ENCODE measurements around the gene NLRP4.

The NLRP4 gene, protein sequence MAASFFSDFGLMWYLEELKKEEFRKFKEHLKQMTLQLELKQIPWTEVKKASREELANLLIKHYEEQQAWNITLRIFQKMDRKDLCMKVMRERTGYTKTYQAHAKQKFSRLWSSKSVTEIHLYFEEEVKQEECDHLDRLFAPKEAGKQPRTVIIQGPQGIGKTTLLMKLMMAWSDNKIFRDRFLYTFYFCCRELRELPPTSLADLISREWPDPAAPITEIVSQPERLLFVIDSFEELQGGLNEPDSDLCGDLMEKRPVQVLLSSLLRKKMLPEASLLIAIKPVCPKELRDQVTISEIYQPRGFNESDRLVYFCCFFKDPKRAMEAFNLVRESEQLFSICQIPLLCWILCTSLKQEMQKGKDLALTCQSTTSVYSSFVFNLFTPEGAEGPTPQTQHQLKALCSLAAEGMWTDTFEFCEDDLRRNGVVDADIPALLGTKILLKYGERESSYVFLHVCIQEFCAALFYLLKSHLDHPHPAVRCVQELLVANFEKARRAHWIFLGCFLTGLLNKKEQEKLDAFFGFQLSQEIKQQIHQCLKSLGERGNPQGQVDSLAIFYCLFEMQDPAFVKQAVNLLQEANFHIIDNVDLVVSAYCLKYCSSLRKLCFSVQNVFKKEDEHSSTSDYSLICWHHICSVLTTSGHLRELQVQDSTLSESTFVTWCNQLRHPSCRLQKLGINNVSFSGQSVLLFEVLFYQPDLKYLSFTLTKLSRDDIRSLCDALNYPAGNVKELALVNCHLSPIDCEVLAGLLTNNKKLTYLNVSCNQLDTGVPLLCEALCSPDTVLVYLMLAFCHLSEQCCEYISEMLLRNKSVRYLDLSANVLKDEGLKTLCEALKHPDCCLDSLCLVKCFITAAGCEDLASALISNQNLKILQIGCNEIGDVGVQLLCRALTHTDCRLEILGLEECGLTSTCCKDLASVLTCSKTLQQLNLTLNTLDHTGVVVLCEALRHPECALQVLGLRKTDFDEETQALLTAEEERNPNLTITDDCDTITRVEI

DNA sequence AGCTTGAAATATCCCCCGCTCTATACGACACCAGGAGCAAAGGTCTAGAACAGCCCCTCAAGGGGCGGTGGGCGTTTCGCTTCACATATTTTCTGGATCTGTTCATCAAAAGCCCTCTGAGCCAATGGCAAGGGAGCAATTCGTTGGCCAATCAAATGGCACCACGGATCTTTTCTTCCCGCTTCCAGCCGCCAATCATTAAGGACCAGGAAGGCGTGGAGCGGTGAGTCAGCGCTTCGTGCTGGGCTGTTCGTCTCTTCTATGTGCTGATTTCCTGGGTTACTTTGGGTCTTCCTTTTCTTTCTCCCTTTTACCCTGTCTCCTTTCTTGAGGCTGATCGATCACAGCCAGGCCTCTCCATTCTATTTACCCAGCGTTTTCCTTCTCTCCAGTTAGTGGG is at the start of gene NLRP4:
NLRP4 (plus strand) TSS at position 201 of the 400 bp plus-strand sequence. CDS start 15,541 bp downstream, outside the sequence.
- no peak for DNase-seq

DNA sequence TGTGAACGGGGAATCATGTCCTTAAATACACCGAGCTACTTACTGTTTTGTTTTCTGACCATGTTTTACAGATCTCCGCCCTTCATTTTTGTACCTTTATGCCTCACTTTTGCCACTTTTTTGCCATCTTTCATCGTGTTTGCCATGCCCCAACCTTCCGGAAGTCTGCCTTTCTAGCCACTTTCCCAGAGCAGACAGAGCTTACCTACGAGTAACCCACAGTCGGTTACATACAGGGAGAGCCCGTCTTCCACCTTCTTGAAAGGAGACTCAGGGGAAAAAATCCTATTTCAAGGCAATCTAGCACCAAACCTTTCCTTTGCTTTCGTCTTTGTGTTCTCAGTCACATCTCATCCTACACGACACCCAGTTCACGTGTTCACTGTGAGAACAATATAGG is 41.3 kb upstream of the NLRP4 start:
- no peak for DNase-seq

DNA sequence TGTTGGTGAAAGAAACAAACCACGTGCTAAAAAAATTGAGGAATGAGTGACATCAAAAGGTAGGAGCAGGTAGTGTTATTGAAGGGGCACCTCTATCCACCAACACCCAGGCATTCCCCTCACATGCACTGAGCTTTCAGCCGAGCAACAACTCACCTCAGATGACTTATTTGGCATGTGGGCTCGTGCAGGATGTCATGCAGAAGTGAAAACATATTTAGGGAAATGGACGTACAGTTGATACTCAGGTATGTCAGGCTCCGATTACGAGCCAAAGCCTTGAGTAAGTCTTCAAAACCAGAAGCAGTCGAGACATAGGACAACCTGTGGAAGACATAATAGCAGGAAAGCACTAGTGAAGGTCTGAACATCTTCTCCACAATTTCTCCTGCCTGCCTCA is 34.9 kb upstream of the NLRP4 start:
- no peak for DNase-seq

DNA sequence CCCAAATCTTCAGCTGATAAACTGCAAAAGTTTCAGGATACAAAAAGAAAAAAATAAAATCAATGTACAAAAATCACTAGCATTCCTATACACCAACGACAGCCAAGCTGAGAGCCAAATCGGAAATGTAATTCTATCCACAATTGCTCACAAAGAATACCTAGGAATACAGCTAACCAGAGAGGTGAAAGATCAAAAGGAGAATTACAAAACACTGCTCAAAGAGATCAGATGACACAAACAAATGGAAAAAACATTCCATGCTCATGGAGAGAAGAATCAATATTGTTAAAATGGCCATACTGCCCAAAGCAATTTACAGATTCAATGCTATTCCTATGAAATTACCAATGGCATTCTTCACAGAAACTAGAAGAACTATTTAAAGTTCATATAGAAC is 34.1 kb upstream of the NLRP4 start:
- no peak for DNase-seq

DNA sequence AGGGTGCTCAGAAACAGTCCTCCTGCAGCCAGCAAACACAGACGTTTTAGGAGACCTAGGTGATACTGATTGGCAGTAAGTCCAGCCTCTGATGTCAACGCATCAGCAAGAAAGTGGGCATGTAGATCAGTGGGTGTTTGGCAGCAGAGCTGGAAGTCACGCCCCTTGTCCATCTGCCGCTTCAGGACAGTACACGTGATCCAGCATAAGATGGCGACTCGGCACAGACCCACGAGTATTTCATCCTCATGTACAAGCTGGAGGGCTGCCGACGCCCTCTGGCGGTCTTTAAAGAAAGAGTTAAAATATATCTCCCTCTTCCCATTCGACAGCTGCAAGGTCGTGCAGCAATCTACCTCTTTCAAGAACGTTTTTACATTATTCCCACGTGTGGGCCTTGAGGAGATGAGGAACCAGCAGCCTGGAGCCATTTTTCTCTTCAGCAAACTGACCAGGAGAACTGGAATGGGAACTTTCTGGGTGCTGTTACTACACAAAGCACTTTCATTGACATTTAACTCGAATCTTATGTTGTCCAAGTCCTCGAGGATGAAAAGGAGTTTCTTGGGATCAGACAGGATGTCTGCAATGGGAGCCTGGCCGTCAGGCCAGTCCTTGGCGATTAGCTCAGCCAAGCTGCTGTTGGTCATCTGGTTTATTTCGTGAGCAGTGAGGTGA is 26.8 kb upstream of the NLRP4 start:
- no peak for DNase-seq

DNA sequence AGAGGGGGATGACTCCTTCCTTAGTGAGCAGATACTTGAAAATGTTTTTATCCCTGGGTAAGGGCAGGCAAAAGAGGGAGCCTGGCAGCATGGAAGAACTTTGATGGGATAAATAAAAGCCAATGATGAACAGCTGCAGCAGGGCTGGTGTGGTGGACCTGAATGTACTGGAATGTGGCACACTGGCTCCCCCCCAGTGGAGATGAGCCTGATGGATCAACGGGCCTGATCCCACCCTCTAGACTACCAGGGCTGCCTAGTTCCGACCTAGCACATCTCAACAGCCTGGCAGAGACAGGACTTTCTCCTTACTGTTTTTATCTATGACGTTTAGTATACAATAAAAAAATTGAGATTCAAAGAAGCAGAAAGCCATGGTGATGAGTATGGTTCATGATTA is 25.0 kb upstream of the NLRP4 start:
- DNase-seq = no peak

DNA sequence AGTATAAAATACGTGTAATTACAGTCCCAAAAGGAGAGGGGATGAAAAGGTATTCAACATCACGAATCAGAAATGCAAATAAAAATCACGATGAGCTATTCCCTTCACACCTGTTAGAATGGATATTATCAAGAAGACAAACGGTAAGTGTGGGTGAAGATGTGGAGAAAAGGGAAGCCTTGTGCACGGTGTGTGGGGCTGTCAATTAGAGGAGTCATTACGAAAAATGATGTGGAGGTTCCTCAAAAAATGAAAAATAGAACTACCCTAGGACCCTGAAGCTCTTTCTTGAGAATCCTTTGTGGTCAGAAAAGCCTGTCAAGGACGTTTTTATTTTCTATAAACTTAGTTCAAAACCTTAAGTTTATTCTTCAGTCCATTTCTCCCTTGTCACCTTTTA is 23.9 kb upstream of the NLRP4 start:
- DNase-seq = no peak

DNA sequence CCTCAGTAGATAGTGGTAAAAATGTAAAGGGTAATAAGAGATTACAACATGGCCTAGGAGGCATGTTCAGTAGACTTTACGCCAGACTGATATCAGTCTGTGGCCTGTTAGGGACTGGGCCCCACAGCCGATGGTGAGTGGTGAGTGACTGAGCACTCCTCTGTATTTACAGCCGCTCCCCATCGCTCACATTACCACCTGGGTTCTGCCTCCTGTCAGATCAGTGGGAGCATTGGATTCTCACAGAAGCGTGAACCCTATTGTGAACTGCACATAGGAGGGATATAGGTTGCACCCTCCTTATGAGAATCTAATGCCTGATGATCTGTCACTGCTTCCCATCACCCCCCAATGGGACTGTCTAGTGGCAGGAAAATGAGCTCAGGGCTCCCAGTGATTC is 22.4 kb upstream of the NLRP4 start:
- DNase-seq = no peak

DNA sequence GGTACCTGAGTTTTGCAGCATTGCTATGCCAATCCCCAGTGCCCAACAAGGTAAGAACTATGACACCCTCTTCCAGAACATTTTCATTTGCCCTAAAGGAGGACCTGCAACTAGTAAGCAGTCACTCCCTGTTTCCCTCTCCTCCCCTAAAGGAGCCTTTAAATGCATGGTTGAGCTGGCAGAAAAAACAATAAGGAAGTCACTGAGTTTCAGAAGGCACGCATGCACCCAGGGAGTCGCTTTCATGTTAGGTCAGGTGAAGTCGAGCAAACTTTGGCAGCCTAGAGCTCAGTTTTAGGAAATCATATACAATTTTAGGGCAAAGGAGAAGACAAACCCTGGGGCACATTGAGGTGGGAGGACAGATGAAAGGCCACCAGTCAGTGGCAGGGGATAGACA is 16.3 kb upstream of the NLRP4 start:
- DNase-seq = no peak

DNA sequence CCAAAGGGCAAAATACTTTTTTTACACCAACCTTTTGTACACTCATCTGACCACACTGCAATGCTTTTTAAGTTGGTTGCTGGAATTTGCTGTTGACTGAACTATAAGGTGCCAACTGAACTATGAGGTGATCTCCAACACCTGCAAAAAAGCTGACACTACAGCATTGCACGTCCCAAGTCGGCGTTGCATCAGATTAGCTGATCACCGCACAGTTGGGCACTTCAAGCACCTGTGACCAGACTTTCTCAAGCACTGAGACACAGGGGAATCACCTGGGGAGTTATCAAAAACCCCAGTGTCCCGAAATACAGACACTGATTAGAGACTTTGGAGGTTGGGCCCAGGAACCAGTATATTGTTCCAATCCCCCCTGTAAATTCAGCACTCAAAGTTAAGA is 5.7 kb upstream of the NLRP4 start:
- no peak for DNase-seq

DNA sequence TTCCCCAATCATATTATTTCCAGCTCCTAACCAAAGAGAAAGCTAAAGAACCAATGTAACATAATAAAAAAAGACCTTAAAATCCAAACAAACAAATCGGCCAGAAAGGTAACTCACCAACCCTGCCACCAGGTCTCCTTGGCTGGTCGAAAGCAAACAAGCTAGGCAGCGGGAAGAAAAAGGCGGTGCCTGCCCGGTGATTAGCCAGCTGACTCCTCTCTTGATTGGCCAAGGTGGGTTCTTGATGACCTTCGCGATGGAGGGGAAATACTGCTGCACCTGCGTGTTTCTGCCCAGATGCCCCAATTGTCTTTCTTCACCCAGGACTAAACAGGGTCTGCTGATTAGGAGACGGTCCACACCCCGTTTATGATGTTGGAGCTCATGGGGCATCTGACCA is 4.5 kb upstream of the NLRP4 start, which contains the start of gene NLRP11:
NLRP11 (minus strand) TSS at position 154 of the 400 bp plus-strand sequence. CDS start 13,825 bp downstream, outside the sequence.
- no peak for DNase-seq

DNA sequence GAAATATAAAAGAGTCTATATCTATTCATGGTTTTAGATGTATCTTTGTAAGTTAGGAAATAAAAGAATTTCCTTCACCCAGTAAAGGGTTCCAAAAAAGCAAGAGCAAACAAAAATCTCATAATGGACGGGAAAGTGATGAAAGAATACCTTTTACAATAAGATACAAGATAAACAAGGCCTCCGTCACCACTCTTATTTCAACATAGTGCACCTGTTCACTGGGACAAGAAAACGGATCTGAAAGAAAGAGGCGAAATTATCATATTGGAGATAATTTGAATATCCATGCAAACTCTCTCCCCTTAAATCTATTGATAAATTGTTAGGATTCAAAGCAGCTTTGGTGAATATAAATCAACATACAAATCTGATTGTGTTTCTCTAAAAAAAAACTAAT is 3.7 kb upstream of the NLRP4 start:
- no peak for DNase-seq

DNA sequence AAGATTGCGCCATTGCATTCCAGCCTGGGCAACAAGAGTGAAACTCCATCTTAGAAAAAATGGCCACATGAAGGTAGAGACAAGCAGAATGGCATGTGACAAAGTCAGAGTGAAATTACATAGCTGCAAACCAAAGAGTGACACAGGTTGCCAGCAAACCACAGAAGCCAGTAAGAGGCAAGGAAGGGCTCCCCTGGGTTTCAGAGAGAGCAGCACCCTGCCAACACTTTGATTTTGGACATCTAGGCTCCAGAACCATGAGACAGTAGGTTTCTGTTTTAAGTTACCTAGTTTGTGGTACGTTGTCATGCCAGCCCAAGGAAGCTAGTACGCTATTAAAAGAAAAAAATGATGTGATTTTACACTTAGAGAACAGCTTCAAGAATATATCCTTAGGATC is 1.9 kb downstream of the NLRP4 start:
- DNase-seq = no peak

DNA sequence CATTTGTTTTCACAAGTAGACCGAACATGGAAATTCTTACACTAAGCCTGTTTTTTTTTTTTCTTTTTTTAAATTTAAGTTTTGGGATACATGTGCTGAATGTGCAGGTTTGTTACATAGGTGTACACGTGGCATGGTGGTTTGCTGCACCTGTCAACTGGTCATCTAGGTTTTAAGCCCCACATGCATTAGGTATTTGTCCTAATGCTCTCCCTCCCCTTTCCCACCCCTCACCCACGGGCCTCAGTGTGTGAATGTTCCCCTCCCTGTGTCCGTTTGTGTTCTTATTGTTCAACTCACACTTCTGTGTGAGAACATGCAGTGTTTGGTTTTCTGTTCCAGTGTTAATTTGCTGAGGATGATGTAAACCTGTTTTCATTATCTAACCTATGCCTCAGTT is 2.6 kb downstream of the NLRP4 start:
- DNase-seq = no peak

DNA sequence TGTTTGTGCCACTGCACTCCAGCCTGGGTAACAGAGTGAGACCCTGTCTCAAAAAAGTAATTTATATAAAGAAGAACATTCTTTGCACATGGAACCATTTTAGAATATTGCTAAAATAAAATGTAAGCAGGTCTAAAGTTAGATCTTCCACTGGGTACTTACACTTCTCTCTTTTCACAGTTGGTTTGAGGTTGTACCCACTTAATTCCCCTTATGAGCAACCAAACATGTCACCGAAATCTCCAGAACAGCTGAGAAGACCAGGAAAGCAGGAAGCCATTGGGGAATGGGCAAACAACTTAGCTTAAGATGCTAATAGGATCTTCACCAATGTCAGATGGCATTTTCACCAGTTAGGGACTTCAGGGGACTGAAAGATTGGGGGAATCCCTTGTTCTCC is 18.8 kb downstream of the NLRP4 start:
- no peak for DNase-seq

DNA sequence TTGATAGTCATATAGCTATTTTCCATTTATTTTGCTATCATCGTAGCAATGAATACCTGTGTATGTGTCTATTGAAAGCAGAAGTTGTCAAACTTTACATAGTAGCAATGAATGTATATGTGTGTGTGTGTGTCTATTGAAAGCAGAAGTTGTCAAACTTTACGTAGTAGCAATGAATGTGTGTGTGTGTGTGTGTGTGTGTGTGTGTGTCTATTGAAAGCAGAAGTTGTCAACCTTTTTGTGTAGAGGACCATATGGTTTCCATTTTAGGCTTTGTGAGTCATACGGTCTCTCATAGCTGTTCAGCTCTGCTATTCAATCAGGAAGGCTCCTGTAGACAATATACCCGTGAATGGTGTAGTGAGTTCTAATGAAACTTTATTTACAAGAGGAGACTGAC is 20.8 kb downstream of the NLRP4 start:
- no peak for DNase-seq

DNA sequence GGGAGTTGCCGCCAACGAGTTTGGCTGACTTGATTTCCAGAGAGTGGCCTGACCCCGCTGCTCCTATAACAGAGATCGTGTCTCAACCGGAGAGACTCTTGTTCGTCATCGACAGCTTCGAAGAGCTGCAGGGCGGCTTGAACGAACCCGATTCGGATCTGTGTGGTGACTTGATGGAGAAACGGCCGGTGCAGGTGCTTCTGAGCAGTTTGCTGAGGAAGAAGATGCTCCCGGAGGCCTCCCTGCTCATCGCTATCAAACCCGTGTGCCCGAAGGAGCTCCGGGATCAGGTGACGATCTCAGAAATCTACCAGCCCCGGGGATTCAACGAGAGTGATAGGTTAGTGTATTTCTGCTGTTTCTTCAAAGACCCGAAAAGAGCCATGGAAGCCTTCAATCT is 21.6 kb downstream of the NLRP4 start:
- no peak for DNase-seq

DNA sequence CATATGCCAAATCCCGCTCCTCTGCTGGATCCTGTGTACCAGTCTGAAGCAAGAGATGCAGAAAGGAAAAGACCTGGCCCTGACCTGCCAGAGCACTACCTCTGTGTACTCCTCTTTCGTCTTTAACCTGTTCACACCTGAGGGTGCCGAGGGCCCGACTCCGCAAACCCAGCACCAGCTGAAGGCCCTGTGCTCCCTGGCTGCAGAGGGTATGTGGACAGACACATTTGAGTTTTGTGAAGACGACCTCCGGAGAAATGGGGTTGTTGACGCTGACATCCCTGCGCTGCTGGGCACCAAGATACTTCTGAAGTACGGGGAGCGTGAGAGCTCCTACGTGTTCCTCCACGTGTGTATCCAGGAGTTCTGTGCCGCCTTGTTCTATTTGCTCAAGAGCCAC is 22.1 kb downstream of the NLRP4 start:
- DNase-seq = no peak

DNA sequence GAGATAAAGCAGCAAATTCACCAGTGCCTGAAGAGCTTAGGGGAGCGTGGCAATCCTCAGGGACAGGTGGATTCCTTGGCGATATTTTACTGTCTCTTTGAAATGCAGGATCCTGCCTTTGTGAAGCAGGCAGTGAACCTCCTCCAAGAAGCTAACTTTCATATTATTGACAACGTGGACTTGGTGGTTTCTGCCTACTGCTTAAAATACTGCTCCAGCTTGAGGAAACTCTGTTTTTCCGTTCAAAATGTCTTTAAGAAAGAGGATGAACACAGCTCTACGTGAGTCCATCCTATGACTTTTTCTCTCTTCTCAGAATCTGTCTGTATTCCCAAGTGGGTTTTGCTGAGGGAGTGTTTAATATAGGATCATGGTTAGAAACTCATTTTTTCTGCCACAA is 22.6 kb downstream of the NLRP4 start:
- no peak for DNase-seq

DNA sequence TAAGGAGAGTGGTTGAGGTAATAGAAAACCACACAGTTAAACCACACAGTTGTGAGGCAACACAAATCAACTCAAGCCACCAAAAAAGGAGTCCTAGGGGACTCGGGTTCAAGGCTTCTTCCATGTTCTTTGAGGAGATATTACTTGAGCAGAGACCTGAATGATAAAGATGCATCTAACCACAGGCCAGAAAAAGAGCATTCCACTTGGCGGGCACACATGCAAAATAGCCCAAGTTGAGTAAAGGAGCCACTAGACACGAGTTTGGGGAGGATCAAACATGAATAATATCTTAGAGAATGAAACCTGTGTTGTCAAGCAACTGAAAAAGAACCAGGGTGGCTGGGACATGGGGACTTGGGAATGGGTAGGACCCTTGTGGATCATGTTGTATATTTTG is 30.2 kb downstream of the NLRP4 start:
- DNase-seq = no peak

DNA sequence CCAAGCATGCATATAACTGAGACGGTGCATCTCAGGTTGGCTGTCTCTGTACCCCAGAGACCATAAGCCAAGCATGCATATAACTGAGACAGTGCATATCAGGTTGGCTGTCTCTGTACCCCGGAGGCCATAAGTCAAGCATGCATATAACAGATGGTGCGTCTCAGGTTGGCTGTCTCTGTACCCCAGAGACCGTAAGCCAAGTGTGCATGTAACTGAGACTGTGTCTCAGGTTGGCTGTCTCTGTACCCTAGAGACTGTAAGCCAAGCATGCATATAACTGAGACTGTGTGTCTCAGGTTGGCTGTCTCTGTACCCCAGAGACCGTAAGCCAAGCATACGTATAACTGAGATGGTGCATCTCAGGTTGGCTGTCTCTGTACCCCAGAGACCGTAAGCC is 30.8 kb downstream of the NLRP4 start:
- DNase-seq = no peak

DNA sequence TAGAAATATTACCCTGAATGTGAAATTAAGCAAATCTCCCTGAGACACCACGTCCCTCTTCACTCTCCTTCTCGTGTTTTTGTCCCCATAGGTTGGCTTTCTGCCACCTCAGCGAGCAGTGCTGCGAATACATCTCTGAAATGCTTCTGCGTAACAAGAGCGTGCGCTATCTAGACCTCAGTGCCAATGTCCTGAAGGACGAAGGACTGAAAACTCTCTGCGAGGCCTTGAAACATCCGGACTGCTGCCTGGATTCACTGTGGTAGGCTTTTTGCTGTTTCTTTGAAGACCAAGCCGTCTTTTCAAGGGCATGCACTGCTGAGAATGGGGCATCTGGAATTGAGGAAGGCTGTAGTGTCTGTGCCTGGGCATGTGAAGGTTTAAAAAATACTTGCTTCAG is 34.4 kb downstream of the NLRP4 start:
- no peak for DNase-seq

DNA sequence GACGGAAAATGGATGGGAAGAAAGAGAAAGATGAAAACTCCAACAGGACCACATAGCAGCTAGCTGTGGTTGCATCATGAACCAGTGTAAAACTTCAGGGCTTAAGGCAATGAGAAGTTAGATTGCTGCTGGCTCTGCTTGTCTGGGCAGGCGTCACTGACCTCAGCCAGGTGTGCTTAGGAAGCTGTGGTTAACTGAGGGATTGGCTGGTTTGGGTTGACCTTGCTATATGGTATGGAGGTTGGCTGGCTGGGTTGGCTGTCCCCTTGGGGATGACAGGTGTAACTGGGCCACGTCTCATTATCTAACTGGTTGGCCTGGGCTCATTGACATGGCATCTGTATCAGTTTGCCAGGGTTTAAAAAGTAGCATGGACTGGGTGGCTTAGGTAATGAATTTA is 40.9 kb downstream of the NLRP4 start:
- no peak for DNase-seq
